NCI-H345 (cell line): ENCODE measurements around the gene LRRC47.
"Not testable (repeated sequence)": the region's sequence is repeated elsewhere in the genome, so short reads cannot be mapped to it uniquely, and the experiment has no call there.

Experiments used
- DNase-seq: peaks from one replicate; lab custom pipeline; 2025; lab: John Stamatoyannopoulos, UW

LRRC47 gene

GRCh38 chr1:3814771-3815561, 18.7 kb upstream of the LRRC47 start:
- no peak for DNase-seq

- no peak for DNase-seq
These were observed 17.8 kb upstream of the LRRC47 start for GRCh38 chr1:3814065-3814464.

- DNase-seq: no peak
These were observed 15.3 kb upstream of the LRRC47 start for GRCh38 chr1:3811595-3811911.

GRCh38 chr1:3810149-3810761, 14.0 kb upstream of the LRRC47 start:
- not testable (repeated sequence) for DNase-seq

GRCh38 chr1:3809680-3810079, 13.4 kb upstream of the LRRC47 start:
- no peak for DNase-seq

GRCh38 chr1:3807769-3808168, 11.5 kb upstream of the LRRC47 start:
- no peak for DNase-seq

GRCh38 chr1:3805038-3805437, 8.7 kb upstream of the LRRC47 start:
- DNase-seq: no peak

GRCh38 chr1:3804627-3804944, 8.3 kb upstream of the LRRC47 start:
- DNase-seq: not testable (repeated sequence)

GRCh38 chr1:3803905-3804626, 7.8 kb upstream of the LRRC47 start:
- no peak for DNase-seq

GRCh38 chr1:3800795-3801194, 4.5 kb upstream of the LRRC47 start:
- not testable (repeated sequence) for DNase-seq

GRCh38 chr1:3799976-3800685, 3.8 kb upstream of the LRRC47 start:
- no peak for DNase-seq

GRCh38 chr1:3795453-3796214, 664 bp downstream of the LRRC47 start:
- DNase-seq: no peak

- DNase-seq: no peak
These were observed 5.3 kb downstream of the LRRC47 start for GRCh38 chr1:3790952-3791351.

GRCh38 chr1:3790500-3790923, 5.8 kb downstream of the LRRC47 start:
- no peak for DNase-seq

- DNase-seq: no peak
These were observed 6.6 kb downstream of the LRRC47 start for GRCh38 chr1:3789421-3790300.

GRCh38 chr1:3788756-3789420, 7.4 kb downstream of the LRRC47 start:
- no peak for DNase-seq

GRCh38 chr1:3787745-3788605, 8.3 kb downstream of the LRRC47 start:
- no peak for DNase-seq

GRCh38 chr1:3787349-3787715, 9.0 kb downstream of the LRRC47 start:
- no peak for DNase-seq
